Astrocyte of the spinal cord (primary cell): Measurements from ENCODE around the gene E2F6.
"Not testable (repeated sequence)": the region's sequence is repeated elsewhere in the genome, so short reads cannot be mapped to it uniquely, and the experiment has no call there.

Source experiments
- DNase-seq: peaks from one replicate; pipeline ENCODE4 v3.0.0; 2011; ENCODE audit warnings: low read depth, low spot score
- H3K4me3 ChIP-seq: 2 replicates; pipeline ENCODE4 v1.5.1; 2011; ENCODE audit warnings: low read depth, mild to moderate bottlenecking, low read length, moderate library complexity
- in situ Hi-C: cut with HindIII; loops from 2 replicates; pipeline ENCODE4 v1.10.0; 2017; ENCODE audit warnings: low sequenced_read_pairs
- TF ChIP-seq, protein P1 (sequence below): IDR thresholded peaks from 2 replicates; pipeline ENCODE4 v1.5.1; 2012; ENCODE audit warnings: low read depth, mild to moderate bottlenecking, low read length, inconsistent platforms

E2F6 gene

DNA sequence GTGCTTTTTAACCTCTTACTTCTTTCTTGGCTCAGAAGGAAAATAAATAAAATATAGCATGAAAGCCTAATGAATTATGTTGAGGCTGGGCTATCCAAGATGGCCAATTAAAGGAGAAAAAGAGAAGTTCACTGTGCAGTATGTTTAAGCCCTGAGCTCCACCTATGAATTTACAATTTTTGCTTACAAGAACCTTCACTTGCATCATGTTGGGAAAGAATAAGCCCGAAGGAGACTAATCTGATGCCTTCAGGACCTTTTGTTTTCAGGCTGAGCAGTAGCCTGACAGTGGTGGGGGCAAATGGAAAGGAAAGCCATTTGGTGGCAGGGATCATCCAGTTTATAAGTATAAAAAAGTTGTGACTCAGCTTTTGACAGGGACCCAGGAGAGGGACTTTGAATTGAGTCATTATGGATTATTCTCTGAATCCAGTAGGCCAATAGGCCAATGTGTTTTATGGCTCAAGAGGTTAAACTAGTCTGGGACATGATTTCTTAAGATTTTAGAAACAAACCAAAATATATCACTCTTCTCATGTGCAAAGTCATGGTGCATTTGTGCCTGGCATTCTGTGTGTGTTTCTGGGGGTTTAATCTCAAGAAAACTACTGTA lies 56.9 kb downstream of the E2F6 start:
- no peak for DNase-seq
- no peak overlapping the region for H3K4me3 ChIP-seq
- TF ChIP-seq, protein P1, sequence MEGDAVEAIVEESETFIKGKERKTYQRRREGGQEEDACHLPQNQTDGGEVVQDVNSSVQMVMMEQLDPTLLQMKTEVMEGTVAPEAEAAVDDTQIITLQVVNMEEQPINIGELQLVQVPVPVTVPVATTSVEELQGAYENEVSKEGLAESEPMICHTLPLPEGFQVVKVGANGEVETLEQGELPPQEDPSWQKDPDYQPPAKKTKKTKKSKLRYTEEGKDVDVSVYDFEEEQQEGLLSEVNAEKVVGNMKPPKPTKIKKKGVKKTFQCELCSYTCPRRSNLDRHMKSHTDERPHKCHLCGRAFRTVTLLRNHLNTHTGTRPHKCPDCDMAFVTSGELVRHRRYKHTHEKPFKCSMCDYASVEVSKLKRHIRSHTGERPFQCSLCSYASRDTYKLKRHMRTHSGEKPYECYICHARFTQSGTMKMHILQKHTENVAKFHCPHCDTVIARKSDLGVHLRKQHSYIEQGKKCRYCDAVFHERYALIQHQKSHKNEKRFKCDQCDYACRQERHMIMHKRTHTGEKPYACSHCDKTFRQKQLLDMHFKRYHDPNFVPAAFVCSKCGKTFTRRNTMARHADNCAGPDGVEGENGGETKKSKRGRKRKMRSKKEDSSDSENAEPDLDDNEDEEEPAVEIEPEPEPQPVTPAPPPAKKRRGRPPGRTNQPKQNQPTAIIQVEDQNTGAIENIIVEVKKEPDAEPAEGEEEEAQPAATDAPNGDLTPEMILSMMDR = no peak
- in situ Hi-C loops = no loop called here

DNA sequence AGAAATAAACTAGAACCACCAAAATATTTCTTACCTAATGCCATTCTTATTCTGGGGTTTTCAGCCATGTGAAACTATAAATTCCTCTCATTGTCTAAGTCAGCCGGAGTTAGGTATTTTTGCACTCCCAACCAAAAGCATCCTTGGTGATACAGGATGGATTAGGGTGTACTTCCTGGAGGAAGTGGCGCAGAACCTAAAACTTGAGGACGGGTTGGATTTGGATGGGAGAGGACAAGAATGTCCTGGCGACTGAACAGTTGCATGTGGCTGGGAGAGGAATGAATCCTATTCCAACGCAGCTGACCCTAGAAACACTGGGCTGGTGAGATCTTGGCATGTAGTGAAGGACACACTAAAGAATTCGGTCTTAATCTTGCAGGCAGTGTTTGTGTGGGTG lies 58.5 kb downstream of the E2F6 start:
- in situ Hi-C loops = no loop called here
- no peak overlapping the region for H3K4me3 ChIP-seq
- no peak for DNase-seq
- TF ChIP-seq, protein P1 = no peak

- TF ChIP-seq, protein P1 = no peak
- peak; percentile 75 for DNase-seq
Observed at GRCh38 chr2:11406958-11407381, 59.0 kb downstream of the E2F6 start.

DNA sequence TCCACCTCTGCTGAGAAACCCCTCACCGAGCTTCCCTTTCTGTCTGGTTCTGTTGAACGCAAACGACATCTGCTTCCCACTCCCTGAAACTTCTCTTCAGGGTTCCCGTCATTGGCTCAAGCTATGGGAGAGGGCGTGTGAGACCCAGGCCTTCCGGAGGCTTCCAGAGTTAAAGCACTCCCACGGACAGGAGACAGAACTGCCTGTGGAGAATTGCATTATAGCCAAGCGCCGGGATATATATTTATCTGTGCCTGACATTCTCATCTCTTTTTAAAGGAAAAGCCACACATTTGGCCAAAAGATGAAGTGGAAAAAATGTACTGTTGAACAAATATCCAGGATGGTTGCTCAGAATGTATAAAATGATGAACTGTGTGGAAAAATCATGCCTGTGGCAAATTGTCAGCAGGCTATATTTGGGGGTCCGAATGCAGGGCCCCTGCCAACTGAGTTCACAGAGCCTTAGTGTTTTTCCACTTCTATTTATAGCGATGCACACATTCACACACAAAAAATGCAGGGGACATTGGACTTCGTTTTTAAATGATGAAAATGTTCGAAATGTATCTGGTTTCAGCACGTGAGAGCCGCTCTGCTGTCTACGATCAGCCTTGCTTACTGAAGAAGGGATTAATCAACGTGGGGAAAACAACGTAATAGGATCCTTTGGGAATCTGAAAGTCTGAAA lies 59.5 kb downstream of the E2F6 start:
- peak; percentile 60 for DNase-seq
- in situ Hi-C loops = no loop called here
- TF ChIP-seq, protein P1 = no peak
- no peak overlapping the region for H3K4me3 ChIP-seq

More at GRCh38 chr2:11406958-11407381, 59.0 kb downstream of the E2F6 start:
- H3K4me3 ChIP-seq = no peak overlapping the region
- in situ Hi-C loops = no loop called here

DNA sequence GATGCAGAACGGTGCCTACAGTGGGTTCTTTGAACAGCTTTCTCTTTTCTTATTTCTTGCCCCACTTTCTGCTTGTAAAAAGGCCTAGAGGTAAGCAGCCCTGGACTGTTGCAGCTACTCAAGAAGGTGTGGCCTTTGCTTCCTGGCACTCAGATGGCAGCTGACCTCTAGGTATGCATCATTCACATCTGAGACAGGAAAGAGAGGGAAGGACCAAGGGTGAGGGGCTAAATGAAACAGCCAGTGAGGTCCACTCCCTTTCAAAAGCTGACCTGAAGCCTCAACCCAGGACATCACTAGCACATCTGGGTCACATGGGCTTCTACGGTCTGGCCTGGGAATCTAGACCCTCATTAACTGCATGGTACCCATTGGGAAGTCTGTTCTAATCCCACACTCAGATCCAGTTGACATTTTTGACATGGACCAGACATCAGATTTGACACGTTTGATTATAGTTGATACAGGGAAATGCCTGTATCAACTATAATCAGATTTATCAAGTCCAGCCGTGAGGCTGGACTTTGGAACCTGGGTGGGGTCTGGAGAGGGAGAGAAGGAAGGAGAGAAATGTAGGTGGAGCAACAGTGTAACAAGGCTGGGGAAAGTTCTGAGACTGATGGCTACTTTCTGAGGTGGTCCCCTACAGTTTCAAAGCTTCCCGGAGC lies 60.2 kb downstream of the E2F6 start:
- TF ChIP-seq, protein P1 = no peak
- no peak for DNase-seq
- in situ Hi-C loops = no loop called here
- H3K4me3 ChIP-seq = no peak overlapping the region

DNA sequence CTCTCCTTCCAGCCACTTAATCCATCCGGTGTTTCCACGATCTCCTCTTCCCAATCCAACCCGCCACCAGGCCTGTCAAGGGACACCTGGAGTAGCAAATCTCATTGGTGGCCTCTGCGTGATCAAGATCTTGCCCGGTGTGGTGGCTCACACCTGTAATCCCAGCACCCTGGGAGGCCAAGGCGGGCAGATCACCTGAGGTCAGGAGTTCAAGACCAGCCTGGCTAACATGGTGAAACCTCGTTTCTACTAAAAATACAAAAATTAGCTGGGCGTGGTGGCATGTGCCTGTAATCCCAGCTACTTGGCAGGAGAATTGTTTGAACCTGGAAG lies 60.9 kb downstream of the E2F6 start:
- DNase-seq, H3K4me3 ChIP-seq, in situ Hi-C loops: not testable (repeated sequence)
